Neural cell (in vitro differentiated cells): ENCODE results near the gene CD300LB. TPM values are rescaled to one million over a fixed set of nuclear protein-coding genes. Genes with fewer than 3 reads are reported as not detected.

Experiments
- H2AFZ ChIP-seq: fragments of 200-600, 300-800 bp; sonication (generic), shearing (Covaris generic); 2 replicates; pipeline ENCODE4 v1.6.0; 2014; ENCODE audit warnings: low read depth, mild to moderate bottlenecking, antibody characterized with exemption, low read length, moderate library complexity
- H3F3A ChIP-seq: fragments of 200-600 bp; shearing (Covaris generic); 2 replicates; pipeline ENCODE4 v1.6.1; 2016; ENCODE audit warnings: mild to moderate bottlenecking, moderate library complexity, mixed read lengths, antibody characterized with exemption, low read length; ENCODE audit not compliant: insufficient read depth, poor library complexity, severe bottlenecking
- H3K27ac ChIP-seq: fragments of 200-600, 300-800 bp; sonication (generic), shearing (Covaris generic); 2 replicates; pipeline ENCODE4 v1.5.1; 2014; ENCODE audit warnings: mild to moderate bottlenecking, low read length, moderate library complexity
- H3K27me3 ChIP-seq: fragments of 300-800, 200-600 bp; sonication (generic), shearing (Covaris generic); 2 replicates; pipeline ENCODE4 v1.6.0; 2014; ENCODE audit warnings: mild to moderate bottlenecking, low read depth, low read length, moderate library complexity; ENCODE audit not compliant: insufficient read depth
- H3K36me3 ChIP-seq: fragments of 300-800, 200-600 bp; sonication (generic), shearing (Covaris generic); 2 replicates; pipeline ENCODE4 v1.5.1; 2014; ENCODE audit warnings: mild to moderate bottlenecking, antibody characterized with exemption, low read length, moderate library complexity; ENCODE audit not compliant: insufficient read depth
- H3K4me2 ChIP-seq: fragments of 300-800, 200-600 bp; sonication (generic), shearing (Covaris generic); 2 replicates; pipeline ENCODE4 v1.6.0; 2014; ENCODE audit warnings: mild to moderate bottlenecking, low read length
- H3K4me3 ChIP-seq: fragments of 300-800, 200-600 bp; sonication (generic), shearing (Covaris generic); 2 replicates; pipeline ENCODE4 v1.5.1; 2014; ENCODE audit warnings: mild to moderate bottlenecking, low read length, moderate library complexity
- H3K79me2 ChIP-seq: fragments of 200-600 bp; shearing (Covaris generic); replicated peaks from 2 replicates; pipeline ENCODE4 v1.6.0; 2014; ENCODE audit warnings: mild to moderate bottlenecking, low read length, moderate library complexity; ENCODE audit not compliant: insufficient read depth
- H3K9ac ChIP-seq: fragments of 300-800, 200-600 bp; sonication (generic), shearing (Covaris generic); 2 replicates; pipeline ENCODE4 v1.6.1; 2016; ENCODE audit warnings: mild to moderate bottlenecking, low read length, mixed read lengths
- H3K9me2 ChIP-seq: fragments of 200-600 bp; shearing (Covaris generic); 2 replicates; pipeline ENCODE4 v1.6.1; 2016; ENCODE audit warnings: mild to moderate bottlenecking, low read length, mixed read lengths; ENCODE audit not compliant: insufficient read depth
- H3K9me3 ChIP-seq: fragments of 200-600, 300-800 bp; sonication (generic), shearing (Covaris generic); 2 replicates; pipeline ENCODE4 v1.6.1; 2016; ENCODE audit warnings: mild to moderate bottlenecking, mixed run types, low read length, moderate library complexity, mixed read lengths
- H4K20me1 ChIP-seq: fragments of 200-600 bp; shearing (Covaris generic); 2 replicates; pipeline ENCODE4 v1.6.1; 2016; ENCODE audit warnings: mild to moderate bottlenecking, mixed run types; ENCODE audit not compliant: insufficient read depth
- EP300 ChIP-seq: fragments of 450-650 bp; conservative IDR thresholded peaks from 2 replicates; pipeline ENCODE4 v1.6.1; 2014; ENCODE audit warnings: antibody characterized with exemption, mild to moderate bottlenecking, moderate library complexity; ENCODE audit not compliant: poor library complexity, severe bottlenecking
- EZH2 ChIP-seq: fragments of 200-600, 300-800 bp; shearing (Covaris generic), sonication (generic); IDR thresholded peaks from 2 replicates; pipeline ENCODE4 v1.6.1; 2014; ENCODE audit warnings: antibody characterized with exemption, low read length, borderline replicate concordance, mild to moderate bottlenecking; ENCODE audit not compliant: insufficient read depth, poor library complexity, severe bottlenecking
- MXI1 ChIP-seq: fragments of 450-650 bp; conservative IDR thresholded peaks from 2 replicates; pipeline ENCODE4 v1.6.1; 2014; ENCODE audit warnings: antibody characterized with exemption, mild to moderate bottlenecking; ENCODE audit not compliant: poor library complexity, severe bottlenecking
- POLR2AphosphoS5 ChIP-seq: IDR thresholded peaks from 2 replicates; pipeline ENCODE4 v1.6.1; 2012
- RAD21 ChIP-seq: fragments of 450-650 bp; conservative IDR thresholded peaks from 2 replicates; pipeline ENCODE4 v1.6.1; 2014; ENCODE audit warnings: antibody characterized with exemption, mild to moderate bottlenecking, moderate library complexity
- SMC3 ChIP-seq: fragments of 450-650 bp; conservative IDR thresholded peaks from 2 replicates; pipeline ENCODE4 v1.6.1; 2014; ENCODE audit warnings: antibody characterized with exemption, mild to moderate bottlenecking, moderate library complexity; ENCODE audit not compliant: poor library complexity
- TAF1 ChIP-seq: IDR thresholded peaks from 2 replicates; pipeline ENCODE4 v1.6.1; 2012; ENCODE audit warnings: low read depth
- polyA plus RNA-seq: library from polyadenylated mRNA; depleted of rRNA; stranded (reverse); fragments of >200 nt; gene quantifications from 2 replicates; pipeline ENCODE4 v1.2.3, GENCODE V29; 2014
- TF ChIP-seq, protein P1 (sequence below): fragments of 450-650 bp; IDR thresholded peaks from 2 replicates; pipeline ENCODE4 v1.5.1; 2014; ENCODE audit warnings: antibody characterized with exemption, mild to moderate bottlenecking, moderate library complexity; ENCODE audit not compliant: poor library complexity, severe bottlenecking
- TF ChIP-seq, protein P2 (sequence below): IDR thresholded peaks from 2 replicates; pipeline ENCODE4 v1.6.1; 2012; ENCODE audit warnings: borderline replicate concordance

Gene CD300LB
- polyA plus RNA-seq, 1 donor from 2014 or later: not detected

DNA sequence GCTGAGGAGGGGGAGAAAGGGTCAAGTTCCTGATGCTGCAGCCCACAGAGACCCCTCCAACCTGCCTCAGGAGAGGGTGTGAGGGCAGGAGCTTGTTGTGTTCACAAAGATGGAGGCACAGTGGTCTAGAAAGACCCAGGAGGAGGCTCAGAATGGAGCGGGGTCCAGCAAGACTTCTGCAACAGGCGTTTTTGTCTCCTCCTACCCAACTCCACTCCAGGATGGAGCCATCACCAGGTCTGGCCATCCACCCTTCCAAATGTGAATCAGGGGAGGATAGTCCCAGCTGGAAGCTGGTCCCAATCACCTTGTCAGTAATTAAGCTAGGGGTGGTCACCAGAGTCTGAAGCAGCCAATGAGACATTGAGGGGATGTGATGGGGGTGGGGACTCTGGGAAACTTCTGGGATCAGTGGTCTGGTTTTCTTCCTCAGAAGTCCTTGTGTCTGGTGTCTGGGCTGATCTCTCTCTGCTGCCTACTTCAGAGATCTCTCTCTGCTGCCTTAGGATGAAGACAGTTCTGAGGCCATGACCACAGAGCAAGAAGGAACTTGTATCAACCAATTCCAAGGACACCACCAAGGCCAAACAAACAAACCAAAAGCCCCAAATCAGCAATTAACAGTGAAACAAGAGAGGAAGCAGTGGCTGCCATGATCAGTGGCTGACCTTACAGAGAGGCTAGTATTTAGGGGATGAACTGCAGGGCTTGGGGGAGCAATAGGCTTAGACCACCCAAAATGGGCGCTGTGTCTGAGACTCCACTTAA lies 14.5 kb downstream of the CD300LB start:
- no peaks in the 10 kb centered on the region for H3K36me3 ChIP-seq
- no peak overlapping the region for H3K9ac ChIP-seq
- no peaks in the 10 kb centered on the region for H4K20me1 ChIP-seq
- no peaks in the 10 kb centered on the region for H3F3A ChIP-seq
- H3K79me2 ChIP-seq: no peaks in the 10 kb centered on the region
- no peak overlapping the region for H2AFZ ChIP-seq
- no peaks in the 10 kb centered on the region for H3K9me2 ChIP-seq
- no peak overlapping the region for H3K4me2 ChIP-seq
- H3K9me3 ChIP-seq: no peaks in the 10 kb centered on the region
- H3K27ac ChIP-seq: no peak overlapping the region
- H3K27me3 ChIP-seq: no peaks in the 10 kb centered on the region
- TF ChIP-seq, protein P1, sequence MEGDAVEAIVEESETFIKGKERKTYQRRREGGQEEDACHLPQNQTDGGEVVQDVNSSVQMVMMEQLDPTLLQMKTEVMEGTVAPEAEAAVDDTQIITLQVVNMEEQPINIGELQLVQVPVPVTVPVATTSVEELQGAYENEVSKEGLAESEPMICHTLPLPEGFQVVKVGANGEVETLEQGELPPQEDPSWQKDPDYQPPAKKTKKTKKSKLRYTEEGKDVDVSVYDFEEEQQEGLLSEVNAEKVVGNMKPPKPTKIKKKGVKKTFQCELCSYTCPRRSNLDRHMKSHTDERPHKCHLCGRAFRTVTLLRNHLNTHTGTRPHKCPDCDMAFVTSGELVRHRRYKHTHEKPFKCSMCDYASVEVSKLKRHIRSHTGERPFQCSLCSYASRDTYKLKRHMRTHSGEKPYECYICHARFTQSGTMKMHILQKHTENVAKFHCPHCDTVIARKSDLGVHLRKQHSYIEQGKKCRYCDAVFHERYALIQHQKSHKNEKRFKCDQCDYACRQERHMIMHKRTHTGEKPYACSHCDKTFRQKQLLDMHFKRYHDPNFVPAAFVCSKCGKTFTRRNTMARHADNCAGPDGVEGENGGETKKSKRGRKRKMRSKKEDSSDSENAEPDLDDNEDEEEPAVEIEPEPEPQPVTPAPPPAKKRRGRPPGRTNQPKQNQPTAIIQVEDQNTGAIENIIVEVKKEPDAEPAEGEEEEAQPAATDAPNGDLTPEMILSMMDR: no peak
- TF ChIP-seq POLR2AphosphoS5 (no peak), MXI1 (no peak), SMC3 (no peak), EP300 (no peak), RAD21 (no peak), TAF1 (no peak), EZH2 (no peak)
- TF ChIP-seq, protein P2, sequence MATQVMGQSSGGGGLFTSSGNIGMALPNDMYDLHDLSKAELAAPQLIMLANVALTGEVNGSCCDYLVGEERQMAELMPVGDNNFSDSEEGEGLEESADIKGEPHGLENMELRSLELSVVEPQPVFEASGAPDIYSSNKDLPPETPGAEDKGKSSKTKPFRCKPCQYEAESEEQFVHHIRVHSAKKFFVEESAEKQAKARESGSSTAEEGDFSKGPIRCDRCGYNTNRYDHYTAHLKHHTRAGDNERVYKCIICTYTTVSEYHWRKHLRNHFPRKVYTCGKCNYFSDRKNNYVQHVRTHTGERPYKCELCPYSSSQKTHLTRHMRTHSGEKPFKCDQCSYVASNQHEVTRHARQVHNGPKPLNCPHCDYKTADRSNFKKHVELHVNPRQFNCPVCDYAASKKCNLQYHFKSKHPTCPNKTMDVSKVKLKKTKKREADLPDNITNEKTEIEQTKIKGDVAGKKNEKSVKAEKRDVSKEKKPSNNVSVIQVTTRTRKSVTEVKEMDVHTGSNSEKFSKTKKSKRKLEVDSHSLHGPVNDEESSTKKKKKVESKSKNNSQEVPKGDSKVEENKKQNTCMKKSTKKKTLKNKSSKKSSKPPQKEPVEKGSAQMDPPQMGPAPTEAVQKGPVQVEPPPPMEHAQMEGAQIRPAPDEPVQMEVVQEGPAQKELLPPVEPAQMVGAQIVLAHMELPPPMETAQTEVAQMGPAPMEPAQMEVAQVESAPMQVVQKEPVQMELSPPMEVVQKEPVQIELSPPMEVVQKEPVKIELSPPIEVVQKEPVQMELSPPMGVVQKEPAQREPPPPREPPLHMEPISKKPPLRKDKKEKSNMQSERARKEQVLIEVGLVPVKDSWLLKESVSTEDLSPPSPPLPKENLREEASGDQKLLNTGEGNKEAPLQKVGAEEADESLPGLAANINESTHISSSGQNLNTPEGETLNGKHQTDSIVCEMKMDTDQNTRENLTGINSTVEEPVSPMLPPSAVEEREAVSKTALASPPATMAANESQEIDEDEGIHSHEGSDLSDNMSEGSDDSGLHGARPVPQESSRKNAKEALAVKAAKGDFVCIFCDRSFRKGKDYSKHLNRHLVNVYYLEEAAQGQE: no peak
- no peak overlapping the region for H3K4me3 ChIP-seq

DNA sequence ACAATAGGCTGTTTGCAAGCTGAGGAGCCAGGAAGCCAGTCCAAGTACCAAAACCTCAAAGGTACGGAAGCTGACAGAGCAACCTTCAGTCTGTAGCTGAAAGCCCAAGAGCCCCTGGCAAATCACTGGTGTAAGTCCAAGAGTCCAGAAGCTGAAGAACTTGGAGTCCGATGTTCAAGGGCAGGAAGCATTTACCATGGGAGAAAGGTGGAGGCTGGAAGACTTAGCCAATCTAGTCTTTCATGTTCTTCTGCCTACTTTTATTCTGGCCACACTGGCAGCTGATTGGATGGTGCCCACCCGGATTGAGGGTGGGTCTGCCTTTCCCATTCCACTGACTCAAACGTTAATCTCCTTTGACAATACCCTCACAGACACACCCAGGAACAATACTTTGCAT lies 15.3 kb downstream of the CD300LB start:
- Histone ChIP-seq H3K9me3 (no peaks in the 10 kb centered on the region), H3K9me2 (no peaks in the 10 kb centered on the region), H3K9ac (no peak overlapping the region), H2AFZ (no peak overlapping the region), H3F3A (no peaks in the 10 kb centered on the region), H3K36me3 (no peaks in the 10 kb centered on the region), H3K4me3 (no peak overlapping the region), H3K79me2 (no peaks in the 10 kb centered on the region), H3K4me2 (no peak overlapping the region), H3K27me3 (no peaks in the 10 kb centered on the region), H3K27ac (no peak overlapping the region), H4K20me1 (no peaks in the 10 kb centered on the region)
- TF ChIP-seq SMC3: no peak
- TF ChIP-seq EP300: no peak
- TF ChIP-seq, protein P1: no peak
- TF ChIP-seq TAF1: no peak
- TF ChIP-seq RAD21: no peak
- TF ChIP-seq, protein P2: no peak
- TF ChIP-seq POLR2AphosphoS5: no peak
- TF ChIP-seq MXI1: no peak
- TF ChIP-seq EZH2: no peak
